WERI-Rb-1 (cell line): ENCODE results near the gene HSD17B8.

Experiments
- DNase-seq: peaks from one replicate; pipeline ENCODE4 v3.0.0-alpha.2; 2020
- H3K27ac ChIP-seq: fragments of 250-450 bp; sonication (Bioruptor Pico); 2 replicates; pipeline ENCODE4 v1.5.1; 2020; ENCODE audit warnings: mild to moderate bottlenecking, moderate library complexity
- H3K27me3 ChIP-seq: fragments of 250-450 bp; sonication (Bioruptor Pico); 2 replicates; pipeline ENCODE4 v1.5.1; 2021; ENCODE audit warnings: mild to moderate bottlenecking, low read depth, moderate library complexity; ENCODE audit not compliant: insufficient read depth, severe bottlenecking
- H3K36me3 ChIP-seq: fragments of 250-450 bp; sonication (Bioruptor Pico); 2 replicates; pipeline ENCODE4 v1.5.1; 2020; ENCODE audit warnings: mild to moderate bottlenecking, moderate library complexity
- H3K4me3 ChIP-seq: 2 replicates; pipeline ENCODE4 v1.5.1; 2011; ENCODE audit warnings: low read depth, mild to moderate bottlenecking, control low read depth, low read length
- H3K9me3 ChIP-seq: fragments of 250-450 bp; sonication (Bioruptor Pico); 2 replicates; pipeline ENCODE4 v1.5.1; 2021; ENCODE audit warnings: mild to moderate bottlenecking, moderate library complexity; ENCODE audit not compliant: severe bottlenecking
- TF ChIP-seq, protein P1 (sequence below): IDR thresholded peaks from 2 replicates; pipeline ENCODE4 v1.5.1; 2011; ENCODE audit warnings: low read depth, mild to moderate bottlenecking, control low read depth, inconsistent platforms, low read length

HSD17B8 gene

DNA sequence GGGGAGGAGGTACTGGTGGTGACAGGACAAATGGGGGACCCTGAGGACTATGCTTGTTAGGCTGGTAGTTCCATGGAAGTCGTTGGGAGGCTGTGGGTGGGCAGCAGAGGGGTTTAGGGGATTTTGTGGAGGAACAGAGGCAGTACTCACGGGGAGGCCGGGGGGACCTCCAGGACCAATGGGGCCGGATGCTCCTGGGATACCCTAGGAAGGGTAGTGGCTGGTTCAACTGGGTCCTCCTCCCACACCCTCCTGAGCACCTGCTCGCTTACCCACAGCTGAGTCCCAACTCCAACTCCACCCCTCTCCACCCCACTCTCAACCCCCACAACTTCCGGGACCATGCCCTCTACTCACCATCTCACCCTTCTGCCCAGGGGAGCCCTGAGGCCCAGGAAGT, 38.1 kb upstream of the HSD17B8 start:
- no peaks in the 10 kb centered on the region for H3K36me3 ChIP-seq
- H3K9me3 ChIP-seq: no peaks in the 10 kb centered on the region
- TF ChIP-seq, protein P1, sequence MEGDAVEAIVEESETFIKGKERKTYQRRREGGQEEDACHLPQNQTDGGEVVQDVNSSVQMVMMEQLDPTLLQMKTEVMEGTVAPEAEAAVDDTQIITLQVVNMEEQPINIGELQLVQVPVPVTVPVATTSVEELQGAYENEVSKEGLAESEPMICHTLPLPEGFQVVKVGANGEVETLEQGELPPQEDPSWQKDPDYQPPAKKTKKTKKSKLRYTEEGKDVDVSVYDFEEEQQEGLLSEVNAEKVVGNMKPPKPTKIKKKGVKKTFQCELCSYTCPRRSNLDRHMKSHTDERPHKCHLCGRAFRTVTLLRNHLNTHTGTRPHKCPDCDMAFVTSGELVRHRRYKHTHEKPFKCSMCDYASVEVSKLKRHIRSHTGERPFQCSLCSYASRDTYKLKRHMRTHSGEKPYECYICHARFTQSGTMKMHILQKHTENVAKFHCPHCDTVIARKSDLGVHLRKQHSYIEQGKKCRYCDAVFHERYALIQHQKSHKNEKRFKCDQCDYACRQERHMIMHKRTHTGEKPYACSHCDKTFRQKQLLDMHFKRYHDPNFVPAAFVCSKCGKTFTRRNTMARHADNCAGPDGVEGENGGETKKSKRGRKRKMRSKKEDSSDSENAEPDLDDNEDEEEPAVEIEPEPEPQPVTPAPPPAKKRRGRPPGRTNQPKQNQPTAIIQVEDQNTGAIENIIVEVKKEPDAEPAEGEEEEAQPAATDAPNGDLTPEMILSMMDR: no peak
- H3K4me3 ChIP-seq: no peak overlapping the region
- no peak for DNase-seq
- H3K27me3 ChIP-seq: no peaks in the 10 kb centered on the region
- no peak overlapping the region for H3K27ac ChIP-seq

DNA sequence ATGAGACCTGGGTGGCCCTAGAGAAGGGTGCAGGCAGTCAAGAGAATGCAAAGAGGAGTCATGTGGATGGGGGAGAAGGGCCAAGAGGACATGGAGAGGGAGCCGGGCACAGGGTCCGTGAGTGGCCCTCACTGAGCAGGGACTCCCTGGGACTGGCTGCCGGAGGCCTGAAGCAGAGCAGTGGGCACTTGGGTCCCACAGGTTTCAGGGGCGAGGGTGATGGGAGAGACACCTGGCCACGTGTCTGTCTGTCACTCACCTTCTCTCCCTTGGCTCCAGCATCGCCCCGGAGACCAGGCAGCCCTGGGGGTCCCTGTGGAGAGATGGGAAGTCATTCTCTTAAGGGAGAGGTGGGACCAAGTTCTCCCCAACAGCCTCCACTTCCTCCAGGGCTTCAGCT, 37.6 kb upstream of the HSD17B8 start:
- Histone ChIP-seq H3K9me3 (no peaks in the 10 kb centered on the region), H3K27me3 (no peaks in the 10 kb centered on the region)
- DNase-seq: no peak

DNA sequence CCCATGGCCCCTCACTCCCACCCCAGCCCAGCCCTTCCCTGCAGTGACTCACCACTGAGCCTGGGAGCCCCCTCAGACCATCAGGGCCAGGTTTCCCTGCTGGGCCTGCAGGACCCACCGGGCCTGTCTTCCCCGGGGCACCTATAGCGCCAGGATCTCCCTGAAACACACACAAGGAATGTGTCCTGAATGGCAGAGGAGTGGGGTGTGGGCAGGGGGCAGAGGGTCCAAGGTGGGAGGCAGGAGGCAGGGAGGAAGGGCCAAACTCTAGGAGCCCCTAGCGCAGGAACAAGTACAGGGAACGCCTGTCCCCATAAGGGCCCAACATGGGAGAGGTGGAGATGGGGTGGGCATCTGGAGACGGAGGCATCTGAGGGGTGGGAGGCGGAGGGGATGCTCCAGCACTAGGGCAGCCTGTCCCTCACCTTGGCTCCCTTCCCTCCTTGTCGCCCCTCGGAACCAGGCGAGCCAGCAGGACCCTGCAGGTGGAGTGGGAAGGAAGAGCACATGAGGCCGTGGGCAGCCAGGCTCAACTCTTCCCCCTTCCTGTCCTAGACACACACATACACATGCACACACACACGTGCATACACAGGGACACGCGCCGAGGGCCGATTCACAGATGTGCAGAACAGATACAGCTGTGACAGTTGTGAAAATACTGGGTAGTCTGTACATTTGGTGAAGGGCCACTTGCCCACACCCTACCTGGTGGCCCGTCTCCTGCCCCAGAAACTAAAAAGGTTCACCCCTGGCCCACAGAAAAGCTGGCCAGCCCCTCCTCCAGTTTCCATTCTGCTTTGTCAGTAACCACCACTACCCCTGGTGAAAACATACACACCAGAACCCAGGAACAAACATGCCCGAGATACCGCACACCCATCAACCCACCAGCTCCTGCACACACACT, 36.8 kb upstream of the HSD17B8 start:
- TF ChIP-seq, protein P1: no peak

More for the DNA sequence above, 37.6 kb upstream of the HSD17B8 start:
- TF ChIP-seq, protein P1: no peak
- no peak overlapping the region for H3K4me3 ChIP-seq
- H3K36me3 ChIP-seq: no peaks in the 10 kb centered on the region
- no peak overlapping the region for H3K27ac ChIP-seq

DNA sequence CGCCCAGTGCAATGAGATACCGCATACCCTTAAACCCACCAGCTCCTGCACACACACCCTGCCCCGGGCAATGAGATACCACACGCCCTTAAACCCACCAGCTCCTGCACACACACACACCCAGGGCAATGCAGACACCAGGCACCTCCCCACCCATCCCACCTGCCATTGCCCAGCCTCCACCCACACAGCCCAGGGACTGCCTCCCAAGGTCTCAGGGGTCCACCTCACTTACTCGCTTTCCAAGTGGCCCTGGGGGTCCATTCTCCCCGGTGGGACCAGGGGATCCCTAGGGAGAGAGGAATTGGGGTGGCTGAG, 36.2 kb upstream of the HSD17B8 start:
- H3K27ac ChIP-seq: no peak overlapping the region
- TF ChIP-seq, protein P1: no peak
- H3K4me3 ChIP-seq: no peak overlapping the region
- no peak for DNase-seq
- H3K27me3 ChIP-seq: no peaks in the 10 kb centered on the region
- no peaks in the 10 kb centered on the region for H3K9me3 ChIP-seq
- H3K36me3 ChIP-seq: no peaks in the 10 kb centered on the region

More for the DNA sequence above, 36.8 kb upstream of the HSD17B8 start:
- DNase-seq: no peak
- Histone ChIP-seq H3K4me3 (no peak overlapping the region), H3K27ac (no peak overlapping the region), H3K36me3 (no peaks in the 10 kb centered on the region), H3K27me3 (no peaks in the 10 kb centered on the region), H3K9me3 (no peaks in the 10 kb centered on the region)

DNA sequence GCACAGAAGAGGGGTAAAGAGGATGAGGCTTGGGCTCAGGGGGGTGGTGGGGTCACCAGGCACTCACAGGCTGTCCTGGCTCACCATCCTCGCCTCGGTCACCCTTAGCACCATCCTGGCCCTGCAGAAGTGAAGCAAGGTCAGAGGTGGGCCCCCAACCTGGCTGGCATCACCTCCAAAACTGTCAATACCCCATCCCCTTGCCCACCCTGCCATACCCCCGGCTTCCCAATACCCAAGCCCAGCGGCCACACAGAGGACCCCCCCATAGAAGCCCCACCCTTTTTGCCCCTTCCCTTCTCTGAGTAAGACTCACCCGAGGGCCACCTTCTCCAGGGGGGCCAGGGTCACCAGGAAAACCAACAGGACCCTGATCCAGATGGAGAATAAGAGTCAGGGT, 35.8 kb upstream of the HSD17B8 start:
- Histone ChIP-seq H3K4me3 (no peak overlapping the region), H3K27ac (no peak overlapping the region), H3K9me3 (no peaks in the 10 kb centered on the region), H3K27me3 (no peaks in the 10 kb centered on the region), H3K36me3 (no peaks in the 10 kb centered on the region)
- DNase-seq: no peak
- TF ChIP-seq, protein P1: no peak
